Measurements from ENCODE around the gene SVOP.

DNA sequence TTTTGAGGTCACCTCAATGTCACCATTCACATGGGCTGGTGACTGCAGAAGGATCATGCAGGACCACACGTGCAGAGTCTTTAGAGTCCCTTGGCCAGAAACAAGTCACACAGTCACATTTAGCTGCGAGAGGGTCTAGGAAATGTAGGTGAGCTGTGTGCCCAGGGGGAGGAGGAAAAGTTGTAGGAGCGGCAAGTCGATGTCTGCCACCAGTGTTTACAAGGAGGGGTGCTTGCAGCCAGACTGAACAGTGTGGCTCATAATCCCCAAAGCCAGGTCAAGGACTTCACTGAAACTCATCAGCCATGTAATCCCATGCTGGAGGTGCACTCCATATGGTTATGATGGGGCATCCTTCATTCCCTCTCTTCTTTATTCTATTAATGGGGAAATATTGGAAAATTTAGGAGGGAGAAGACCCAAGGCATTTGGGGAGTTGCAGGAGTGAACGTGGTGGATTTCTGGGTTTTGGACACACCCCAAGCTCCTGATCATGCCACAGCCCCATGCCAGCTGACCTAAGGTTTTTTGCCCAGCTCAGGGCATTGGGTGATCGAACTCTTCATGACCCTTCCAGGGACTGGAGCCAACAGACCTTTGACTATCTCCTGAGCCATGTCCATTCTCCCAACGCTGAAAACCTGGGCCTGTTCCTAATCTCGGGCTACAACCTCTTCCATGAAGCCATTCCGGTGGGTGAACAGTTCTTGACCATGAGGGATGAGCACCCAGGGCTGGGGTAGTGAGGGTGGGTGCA, 133.8 kb downstream of the SVOP start:
- TF ChIP-seq CTCF (IDR thresholded peaks at IDR 0.05; ENCODE audit: low read depth, low read length, poor library complexity, severe bottlenecking) (no peak), EZH2phosphoT487 (IDR thresholded peaks at IDR 0.05; ENCODE audit: borderline replicate concordance, low read length) (no peak)

All from DOHH2 (cell line).